IMR-90 (cell line): ENCODE measurements around the gene CCDC12. TPM values are rescaled to one million over a fixed set of nuclear protein-coding genes. Genes with fewer than 3 reads are reported as not detected.

Source experiments
- ATAC-seq: fragments of 200-7000 bp; cut with Tn5 transposase; 2 replicates; pipeline ENCODE4 v1.9.1; 2020; ENCODE audit warnings: low read depth, mild to moderate bottlenecking, moderate library complexity
- BruUV-seq: library from RNA; stranded (reverse); fragments of 400-500 nt; replicated peaks from 2 replicates; lab custom pipeline; 2021; lab: Mats Ljungman, UMichigan
- CTCF ChIA-PET: fragments of 300-600 bp; formaldehyde crosslinking; extraction: SDS; loops from one replicate; lab custom pipeline; 2021; ENCODE audit warnings: antibody characterized with exemption; lab: Yijun Ruan, JAX
- POLR2A ChIA-PET: fragments of 300-600 bp; sonication (Branson Sonifier 250); formaldehyde crosslinking; loops from one replicate; lab custom pipeline; 2022; ENCODE audit warnings: antibody characterized with exemption; ENCODE audit not compliant: unreplicated experiment; lab: Charles Lee
- DNase-seq: peaks from one replicate; pipeline ENCODE4 v3.0.0; 2013
- H2AFZ ChIP-seq: replicated peaks from 2 replicates; pipeline ENCODE3; 2013; ENCODE audit warnings: low read length, mild to moderate bottlenecking; ENCODE audit not compliant: poor library complexity
- H2AK5ac ChIP-seq: 2 replicates; pipeline ENCODE4 v1.6.1; 2013; ENCODE audit warnings: low read depth, low read length, inconsistent platforms
- H2AK9ac ChIP-seq: replicated peaks from 2 replicates; pipeline ENCODE3; 2013; ENCODE audit warnings: mild to moderate bottlenecking, low read depth, low read length, moderate library complexity; ENCODE audit not compliant: poor library complexity
- H2BK120ac ChIP-seq: 2 replicates; pipeline ENCODE4 v1.6.1; 2013; ENCODE audit warnings: low read depth, low read length, inconsistent platforms
- H2BK15ac ChIP-seq: 3 replicates; pipeline ENCODE4 v1.6.1; 2013; ENCODE audit warnings: low read depth, low read length, inconsistent platforms
- H2BK20ac ChIP-seq: 2 replicates; pipeline ENCODE4 v1.6.1; 2013; ENCODE audit warnings: low read depth, mild to moderate bottlenecking, inconsistent platforms, low read length, moderate library complexity
- H2BK5ac ChIP-seq: 2 replicates; pipeline ENCODE4 v1.6.1; 2013; ENCODE audit warnings: mild to moderate bottlenecking, low read depth, low read length, inconsistent platforms; ENCODE audit not compliant: poor library complexity, severe bottlenecking
- H3K14ac ChIP-seq: replicated peaks from 2 replicates; pipeline ENCODE4 v1.6.1; 2013; ENCODE audit warnings: low read depth, low read length, inconsistent platforms
- H3K18ac ChIP-seq: 2 replicates; pipeline ENCODE4 v1.6.1; 2013; ENCODE audit warnings: low read depth, low read length, control low read depth
- H3K23ac ChIP-seq: 2 replicates; pipeline ENCODE4 v1.6.1; 2013; ENCODE audit warnings: low read depth, low read length, inconsistent platforms
- H3K27ac ChIP-seq: 2 replicates; pipeline ENCODE4 v1.5.1; 2013; ENCODE audit warnings: mild to moderate bottlenecking, control low read depth, low read length; ENCODE audit not compliant: insufficient read depth
- H3K27me3 ChIP-seq: 2 replicates; pipeline ENCODE4 v1.6.1; 2013; ENCODE audit warnings: low read length; ENCODE audit not compliant: control insufficient read depth, insufficient read depth
- H3K36me3 ChIP-seq: 2 replicates; pipeline ENCODE4 v1.6.1; 2013; ENCODE audit warnings: low read length, mixed read lengths; ENCODE audit not compliant: control insufficient read depth, insufficient read depth
- H3K4ac ChIP-seq: 2 replicates; pipeline ENCODE4 v1.6.1; 2013; ENCODE audit warnings: low read depth, low read length, inconsistent platforms
- H3K4me1 ChIP-seq: 2 replicates; pipeline ENCODE4 v1.6.1; 2013; ENCODE audit warnings: low read length, mixed read lengths; ENCODE audit not compliant: control insufficient read depth, insufficient read depth
- H3K4me2 ChIP-seq: 2 replicates; pipeline ENCODE4 v1.6.1; 2013; ENCODE audit warnings: low read depth, mild to moderate bottlenecking, control low read depth, low read length, moderate library complexity
- H3K4me3 ChIP-seq: 2 replicates; pipeline ENCODE4 v1.5.1; 2013; ENCODE audit warnings: low read depth, mild to moderate bottlenecking, control low read depth, low read length, moderate library complexity; ENCODE audit not compliant: insufficient read depth
- H3K56ac ChIP-seq: 2 replicates; pipeline ENCODE4 v1.6.1; 2013; ENCODE audit warnings: low read length, inconsistent platforms; ENCODE audit not compliant: insufficient read depth; ENCODE audit errors: extremely low read depth
- H3K79me1 ChIP-seq, 2 experiments: 2 replicates each; pipeline ENCODE4 v1.6.1; 2013; ENCODE audit warnings: low read length in 2 of 2, inconsistent platforms in 1 of 2, low read depth in 1 of 2
- H3K9ac ChIP-seq: 2 replicates; pipeline ENCODE4 v1.6.1; 2013; ENCODE audit warnings: low read depth, low read length, control low read depth
- H3K9me1 ChIP-seq: 2 replicates; pipeline ENCODE4 v1.6.1; 2013; ENCODE audit warnings: low read length, inconsistent platforms; ENCODE audit not compliant: insufficient read depth
- H3K9me3 ChIP-seq: 2 replicates; pipeline ENCODE4 v1.6.1; 2013; ENCODE audit warnings: low read length; ENCODE audit not compliant: control insufficient read depth, insufficient read depth
- H4K20me1 ChIP-seq: 2 replicates; pipeline ENCODE4 v1.6.1; 2013; ENCODE audit warnings: low read length, inconsistent platforms; ENCODE audit not compliant: insufficient read depth
- H4K5ac ChIP-seq: 2 replicates; pipeline ENCODE4 v1.6.1; 2013; ENCODE audit warnings: mild to moderate bottlenecking, low read depth, low read length, control low read depth
- H4K8ac ChIP-seq, 2 experiments: 2 replicates each; pipeline ENCODE4 v1.6.1; 2013; ENCODE audit warnings: low read depth in 2 of 2, low read length in 2 of 2, control low read depth in 1 of 2, inconsistent platforms in 1 of 2
- H4K91ac ChIP-seq: 2 replicates; pipeline ENCODE4 v1.6.1; 2013; ENCODE audit warnings: low read depth, low read length, inconsistent platforms; ENCODE audit not compliant: insufficient read depth
- BHLHE40 ChIP-seq: fragments of 150-350 bp; IDR thresholded peaks from 2 replicates; pipeline ENCODE4 v1.6.1; 2016; ENCODE audit warnings: mild to moderate bottlenecking, low read depth, low read length
- CEBPB ChIP-seq: IDR thresholded peaks from 2 replicates; pipeline ENCODE4 v1.6.1; 2012; ENCODE audit warnings: low read depth, low read length, improper control_type of control experiment
- CHD1 ChIP-seq: IDR thresholded peaks from 2 replicates; pipeline ENCODE4 v1.6.1; 2012; ENCODE audit warnings: low read depth, low read length, improper control_type of control experiment
- CTCF ChIP-seq: conservative IDR thresholded peaks from 2 replicates; pipeline ENCODE4 v1.5.1; 2012; ENCODE audit warnings: mild to moderate bottlenecking, low read depth, low read length, improper control_type of control experiment
- ELK1 ChIP-seq: fragments of 150-350 bp; IDR thresholded peaks from 2 replicates; pipeline ENCODE4 v1.6.1; 2016; ENCODE audit warnings: low read depth, mild to moderate bottlenecking, low read length, moderate library complexity, borderline replicate concordance
- MAFK ChIP-seq: IDR thresholded peaks from 2 replicates; pipeline ENCODE4 v1.6.1; 2012; ENCODE audit warnings: low read depth, low read length, improper control_type of control experiment
- MAZ ChIP-seq: IDR thresholded peaks from 2 replicates; pipeline ENCODE4 v1.6.1; 2012; ENCODE audit warnings: low read depth, mild to moderate bottlenecking, low read length, improper control_type of control experiment, moderate library complexity, borderline replicate concordance
- NFE2L2 ChIP-seq: fragments of 150-350 bp; IDR thresholded peaks from 2 replicates; pipeline ENCODE4 v1.6.1; 2016; ENCODE audit warnings: low read depth, mild to moderate bottlenecking, low read length
- POLR2A ChIP-seq: IDR thresholded peaks from 2 replicates; pipeline ENCODE4 v1.6.1; 2012; ENCODE audit warnings: mild to moderate bottlenecking, low read depth, low read length
- RAD21 ChIP-seq: IDR thresholded peaks from 2 replicates; pipeline ENCODE4 v1.6.1; 2012; ENCODE audit warnings: low read length, improper control_type of control experiment
- RCOR1 ChIP-seq: IDR thresholded peaks from 2 replicates; pipeline ENCODE4 v1.6.1; 2012; ENCODE audit warnings: mild to moderate bottlenecking, low read length, improper control_type of control experiment; ENCODE audit not compliant: insufficient replicate concordance
- RFX5 ChIP-seq: IDR thresholded peaks from 2 replicates; pipeline ENCODE4 v1.8.0; 2012; ENCODE audit warnings: low read depth, mild to moderate bottlenecking, low read length, moderate library complexity
- SMC3 ChIP-seq: fragments of 150-350 bp; IDR thresholded peaks from 2 replicates; pipeline ENCODE4 v1.6.1; 2016; ENCODE audit warnings: low read depth, mild to moderate bottlenecking, antibody characterized with exemption, low read length, moderate library complexity
- USF2 ChIP-seq: fragments of 150-350 bp; IDR thresholded peaks from 2 replicates; pipeline ENCODE4 v1.6.1; 2017; ENCODE audit warnings: mild to moderate bottlenecking, antibody characterized with exemption, low read length, low read depth
- WGBS, 2 experiments: methylation state at CpG; one replicate each; pipeline versions ENCODE4 v1.1.5 to v1.1.7; 2013; ENCODE audit warnings: missing lambda C conversion rate in 2 of 2; ENCODE audit not compliant: insufficient read length in 1 of 2; ENCODE audit errors: extremely low coverage in 2 of 2; 5-methylcytosine and 5-hydroxymethylcytosine counted together
- dilution Hi-C: fragments of 300-500 bp; cut with HindIII; formaldehyde crosslinking; loops from one replicate; pipeline ENCODE4 v1.14.3; 2018; ENCODE audit warnings: low sequenced_read_pairs; ENCODE audit not compliant: unreplicated experiment
- in situ Hi-C: fragments of 300-500 bp; cut with MboI; formaldehyde crosslinking; loops from 3 replicates; pipeline ENCODE4 v1.14.3; 2019; ENCODE audit warnings: low sequenced_read_pairs, inconsistent platforms, mixed read lengths
- intact Hi-C: fragments of 100-400 bp; cut with micrococcal nuclease; formaldehyde crosslinking; loops from 2 replicates; pipeline ENCODE4 v1.10.0; 2022
- polyA plus RNA-seq, 3 experiments: library from polyadenylated mRNA; depleted of rRNA; stranded (reverse); fragments of >200 nt; gene quantifications; 2 replicates each; pipeline ENCODE4 v1.2.3, GENCODE V29; 2012; ENCODE audit warnings: low replicate concordance in 1 of 3
- total RNA-seq: library from RNA; depleted of rRNA; stranded (reverse); fragments of >200 nt; gene quantifications from 2 replicates; pipeline ENCODE4 v1.2.3, GENCODE V29; 2012

The CCDC12 gene
- total and polyA plus RNA-seq, 2 of the 4 experiments (the other 2 are of a cell fraction), result 15.2 to 35.1 TPM

- POLR2A ChIA-PET, result no interaction called here
- WGBS, 2 experiments, result 90% methylated on average over 2 of the region's 4 CpGs; no CpG with 5 or more reads in 1 of the 2 experiments
- intact Hi-C loops, result no loop called here
Observed at GRCh38 chr3:46986055-46986730, 9.6 kb upstream of the CCDC12 start.

More at GRCh38 chr3:46986055-46986730, 9.6 kb upstream of the CCDC12 start:
- no TSS peak for BruUV-seq
- no peak overlapping the region for H4K91ac ChIP-seq
- H2AK9ac ChIP-seq, result peak overlapping the region; percentile 77
- H3K23ac ChIP-seq, result no peak overlapping the region
- ATAC-seq, result no peak
- no peak overlapping the region for H3K56ac ChIP-seq
- H3K9me3 ChIP-seq, result no peaks in the 10 kb centered on the region
- dilution Hi-C loops (no loop called here), in situ Hi-C loops (no loop called here)
- no peak overlapping the region for H3K4me2 ChIP-seq
- no peak for DNase-seq
- no peak overlapping the region for H3K27ac ChIP-seq
- no peaks in the 10 kb centered on the region for H3K4me1 ChIP-seq
- H4K20me1 ChIP-seq, result no peaks in the 10 kb centered on the region
- H2BK120ac ChIP-seq, result no peak overlapping the region
- H3K4ac ChIP-seq, result no peak overlapping the region
- no peak overlapping the region for H3K18ac ChIP-seq
- no peaks in the 10 kb centered on the region for H3K79me1 ChIP-seq
- no peak overlapping the region for H3K9ac ChIP-seq
- no peak overlapping the region for H2BK20ac ChIP-seq
- H3K9me1 ChIP-seq, result peaks cover 5% of the 10 kb centered on the region
- H2AFZ ChIP-seq, result no peak overlapping the region
- no peak overlapping the region for H2BK5ac ChIP-seq
- no peaks in the 10 kb centered on the region; the same call in 1 of the 2 replicates for H3K36me3 ChIP-seq
- no peaks in the 10 kb centered on the region for H3K27me3 ChIP-seq
- CTCF ChIA-PET, result no interaction called here
- no peak overlapping the region for H4K5ac ChIP-seq
- no peak overlapping the region for H3K14ac ChIP-seq
- H4K8ac ChIP-seq, result no peak overlapping the region
- H2BK15ac ChIP-seq, result no peak overlapping the region
- TF ChIP-seq MAZ, result no peak
- no peak for TF ChIP-seq NFE2L2
- TF ChIP-seq CEBPB, result no peak
- no peak for TF ChIP-seq MAFK
- no peak for TF ChIP-seq RCOR1
- TF ChIP-seq CTCF, result no peak
- no peak for TF ChIP-seq POLR2A
- TF ChIP-seq CHD1, result no peak
- TF ChIP-seq USF2, result no peak
- TF ChIP-seq RAD21, result no peak
- TF ChIP-seq ELK1, result no peak
- TF ChIP-seq SMC3, result no peak
- TF ChIP-seq BHLHE40, result no peak
- TF ChIP-seq RFX5, result no peak
- H3K4me3 ChIP-seq, result no peak overlapping the region
- H2AK5ac ChIP-seq, result no peak overlapping the region
